Ascending aorta (tissue), 2 donors: Measurements from ENCODE around the gene ACTN4. TPM values are rescaled to one million over a fixed set of nuclear protein-coding genes. Genes with fewer than 3 reads are reported as not detected.
A peak's percentile ranks its signal among the peaks of the same experiment; 100 is the strongest.

Source experiments
- DNase-seq, 2 donors: peaks; one replicate each; pipeline ENCODE4 v3.0.0-alpha.2; 2019; ENCODE audit warnings: low spot score in 2 of 2
- H3K27ac ChIP-seq, 2 donors: fragments of 200-600 bp; sonication (generic); one replicate each; pipeline ENCODE4 v1.5.1; 2016 to 2017; ENCODE audit warnings: mild to moderate bottlenecking in 1 of 2
- H3K27me3 ChIP-seq: fragments of 200-600 bp; sonication (generic); one replicate; pipeline ENCODE4 v1.5.1; 2017
- H3K36me3 ChIP-seq, 2 donors: fragments of 200-600 bp; sonication (generic); one replicate each; pipeline ENCODE4 v1.5.1; 2016
- H3K4me1 ChIP-seq, 2 donors: fragments of 200-600 bp; sonication (generic); one replicate each; pipeline ENCODE4 v1.5.1; 2016 to 2017; ENCODE audit warnings: mild to moderate bottlenecking in 1 of 2
- H3K4me3 ChIP-seq, 2 donors: fragments of 200-600 bp; sonication (generic); one replicate each; pipeline ENCODE4 v1.5.1; 2016 to 2017; ENCODE audit warnings: mild to moderate bottlenecking in 1 of 2
- H3K9me3 ChIP-seq, 2 donors: fragments of 200-600 bp; sonication (generic); one replicate each; pipeline ENCODE4 v1.5.1; 2016
- CTCF ChIP-seq, 3 experiments: fragments of 200-600 bp in 2 of 3; fragments of 450-650 bp in 1 of 3; sonication (generic) in 2 of 3; IDR thresholded peaks; one replicate each; pipeline ENCODE4 v1.5.1; 2016 to 2019; ENCODE audit warnings: antibody characterized with exemption in 3 of 3, mild to moderate bottlenecking in 1 of 3, moderate library complexity in 1 of 3
- intact Hi-C: fragments of 100-400 bp; cut with DNase I; formaldehyde crosslinking; loops from one replicate; pipeline ENCODE4 v1.15.1; 2023
- total RNA-seq: library from RNA; depleted of rRNA; stranded (reverse); fragments of >200 nt; gene quantifications from one replicate; pipeline ENCODE4 v1.1.0, GENCODE V29; 2016

ACTN4 gene
- total RNA-seq, 1 donor from 2014 or later, result 1,036 TPM

GRCh38 chr19:38632476-38633213 lies 14.8 kb upstream of the ACTN4 start:
- H3K9me3 ChIP-seq, result no peaks in the 10 kb centered on the region
- H3K36me3 ChIP-seq, result peaks cover 28 to 74% of the 10 kb centered on the region in 2 donors
- no peak for DNase-seq
- no peaks in the 10 kb centered on the region for H3K27me3 ChIP-seq
- no peak overlapping the region for H3K27ac ChIP-seq
- peaks cover 0 to 3% of the 10 kb centered on the region in 2 donors for H3K4me1 ChIP-seq
- H3K4me3 ChIP-seq, result no peak overlapping the region
- intact Hi-C loops, result no loop called here
- no peak for TF ChIP-seq CTCF (IDR thresholded peaks at IDR 0.05)

GRCh38 chr19:38634757-38635482 lies 12.5 kb upstream of the ACTN4 start:
- Histone ChIP-seq H3K27ac (no peak overlapping the region), H3K4me3 (no peak overlapping the region), H3K36me3 (peaks cover 9 to 52% of the 10 kb centered on the region in 2 donors), H3K4me1 (peaks cover 0 to 3% of the 10 kb centered on the region in 2 donors), H3K9me3 (no peaks in the 10 kb centered on the region), H3K27me3 (no peaks in the 10 kb centered on the region)
- peak; percentile 87 to 96 (median 89) for TF ChIP-seq CTCF (IDR thresholded peaks at IDR 0.05)
- peak in 1 of 2 donors; percentile 85 for DNase-seq
- intact Hi-C loops, result loop anchor here (2.0 to 5.0 kb wide), 3 partner anchors 93 to 232 kb away; partner anchors contain the start of gene FAM98C

GRCh38 chr19:38635483-38636399 lies 11.7 kb upstream of the ACTN4 start:
- Histone ChIP-seq H3K4me1 (peaks cover 0 to 3% of the 10 kb centered on the region in 2 donors), H3K9me3 (no peaks in the 10 kb centered on the region), H3K4me3 (no peak overlapping the region), H3K36me3 (peaks cover 9 to 44% of the 10 kb centered on the region in 2 donors), H3K27ac (no peak overlapping the region), H3K27me3 (no peaks in the 10 kb centered on the region)
- intact Hi-C loops, result loop anchor here (2.0 to 5.0 kb wide), 3 partner anchors 93 to 233 kb away; partner anchors contain the start of gene FAM98C
- TF ChIP-seq CTCF (IDR thresholded peaks at IDR 0.05), result no peak
- DNase-seq, result no peak

GRCh38 chr19:38638461-38638860 lies 9.0 kb upstream of the ACTN4 start:
- Histone ChIP-seq H3K9me3 (no peaks in the 10 kb centered on the region), H3K27me3 (no peaks in the 10 kb centered on the region), H3K36me3 (peaks cover 9 to 19% of the 10 kb centered on the region in 2 donors), H3K4me3 (no peak overlapping the region), H3K27ac (no peak overlapping the region), H3K4me1 (peaks cover 0 to 3% of the 10 kb centered on the region in 2 donors)
- no peak for DNase-seq
- intact Hi-C loops, result loop anchor here (5.0 kb wide), 1 partner anchor 96 kb away; no protein-coding TSS in a partner anchor
- TF ChIP-seq CTCF (IDR thresholded peaks at IDR 0.05), result no peak

GRCh38 chr19:38639679-38640078 lies 7.8 kb upstream of the ACTN4 start:
- DNase-seq, result no peak
- Histone ChIP-seq H3K36me3 (peaks cover 9 to 19% of the 10 kb centered on the region in 2 donors), H3K27ac (no peak overlapping the region), H3K4me3 (no peak overlapping the region), H3K4me1 (peaks cover 0 to 3% of the 10 kb centered on the region in 2 donors), H3K27me3 (no peaks in the 10 kb centered on the region), H3K9me3 (no peaks in the 10 kb centered on the region)
- intact Hi-C loops, result loop anchor here (5.0 kb wide), 1 partner anchor 97 kb away; no protein-coding TSS in a partner anchor
- TF ChIP-seq CTCF (IDR thresholded peaks at IDR 0.05), result no peak
